GM21526 (cell line): ENCODE measurements around the gene ITGA8.
"Not testable (repeated sequence)": the region's sequence is repeated elsewhere in the genome, so short reads cannot be mapped to it uniquely, and the experiment has no call there.

ENCODE experiments used
- ATAC-seq: cut with Tn5 transposase; IDR thresholded peaks from one replicate; pipeline ENCODE4 v1.9.1; 2021; ENCODE audit warnings: moderate library complexity; ENCODE audit not compliant: unreplicated experiment, low FRiP score

Gene ITGA8

GRCh38 chr10:15516256-15517085 lies 203.3 kb downstream of the ITGA8 start:
- no peak for ATAC-seq

GRCh38 chr10:15515202-15515601 lies 204.5 kb downstream of the ITGA8 start:
- no peak for ATAC-seq

GRCh38 chr10:15510963-15511362 lies 208.8 kb downstream of the ITGA8 start:
- no peak for ATAC-seq

GRCh38 chr10:15505329-15505728 lies 214.4 kb downstream of the ITGA8 start:
- ATAC-seq: no peak

- ATAC-seq: no peak
Measured at GRCh38 chr10:15504101-15504840, 215.5 kb downstream of the ITGA8 start.

GRCh38 chr10:15494850-15495506 lies 224.7 kb downstream of the ITGA8 start:
- no peak for ATAC-seq

GRCh38 chr10:15491856-15492642 lies 227.7 kb downstream of the ITGA8 start:
- ATAC-seq: no peak

GRCh38 chr10:15489431-15489830 lies 230.3 kb downstream of the ITGA8 start:
- ATAC-seq: no peak

GRCh38 chr10:15487376-15487775 lies 232.3 kb downstream of the ITGA8 start:
- ATAC-seq: no peak

GRCh38 chr10:15486404-15486803 lies 233.3 kb downstream of the ITGA8 start:
- ATAC-seq: no peak

- no peak for ATAC-seq
Measured at GRCh38 chr10:15485684-15486316, 233.9 kb downstream of the ITGA8 start.

- no peak for ATAC-seq
Measured at GRCh38 chr10:15485027-15485426, 234.7 kb downstream of the ITGA8 start.

- ATAC-seq: no peak
Measured at GRCh38 chr10:15484128-15484527, 235.6 kb downstream of the ITGA8 start.

GRCh38 chr10:15483215-15484075 lies 236.3 kb downstream of the ITGA8 start:
- ATAC-seq: no peak

GRCh38 chr10:15482156-15482555 lies 237.6 kb downstream of the ITGA8 start:
- ATAC-seq: no peak

- no peak for ATAC-seq
Measured at GRCh38 chr10:15478950-15479349, 240.8 kb downstream of the ITGA8 start.

GRCh38 chr10:15478429-15478828 lies 241.3 kb downstream of the ITGA8 start:
- ATAC-seq: no peak

- no peak for ATAC-seq
Measured at GRCh38 chr10:15476337-15476736, 243.4 kb downstream of the ITGA8 start.

GRCh38 chr10:15475439-15475838 lies 244.3 kb downstream of the ITGA8 start:
- not testable (repeated sequence) for ATAC-seq
